Stimulated activated CD4-positive, alpha-beta T cell treated with anti-CD3 and anti-CD28 coated beads, Interleukin-1b, Interleukin-23, amount 100 ng/mL, for 1 hour (primary cell): Measurements from ENCODE around the gene ZNF45.
"Not testable (repeated sequence)": the region's sequence is repeated elsewhere in the genome, so short reads cannot be mapped to it uniquely, and the experiment has no call there.

Experiments used
- DNase-seq, 2 donors: peaks; one replicate each; pipeline ENCODE4 v3.0.0-alpha.2; 2020; ENCODE audit warnings: low read depth in 2 of 2

The ZNF45 gene

DNA sequence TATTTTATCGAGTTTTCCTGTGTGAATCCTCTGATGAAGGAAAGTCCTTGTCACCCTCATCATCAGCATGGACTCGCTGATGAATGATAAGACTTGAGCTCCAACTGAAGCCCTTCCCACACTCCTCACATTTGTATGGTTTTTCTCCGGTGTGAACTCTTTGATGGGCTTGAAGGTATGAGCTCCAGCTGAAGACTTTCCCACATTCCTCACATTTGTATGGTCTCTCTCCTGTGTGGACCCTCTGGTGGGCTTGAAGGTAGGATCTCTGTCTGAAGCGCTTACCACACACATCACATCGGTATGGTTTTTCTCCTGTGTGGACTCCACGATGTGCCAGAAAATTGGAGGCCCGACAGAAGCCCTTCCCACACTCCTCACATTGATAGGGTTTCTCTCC, 21.7 kb downstream of the ZNF45 start:
- DNase-seq = no peak

DNA sequence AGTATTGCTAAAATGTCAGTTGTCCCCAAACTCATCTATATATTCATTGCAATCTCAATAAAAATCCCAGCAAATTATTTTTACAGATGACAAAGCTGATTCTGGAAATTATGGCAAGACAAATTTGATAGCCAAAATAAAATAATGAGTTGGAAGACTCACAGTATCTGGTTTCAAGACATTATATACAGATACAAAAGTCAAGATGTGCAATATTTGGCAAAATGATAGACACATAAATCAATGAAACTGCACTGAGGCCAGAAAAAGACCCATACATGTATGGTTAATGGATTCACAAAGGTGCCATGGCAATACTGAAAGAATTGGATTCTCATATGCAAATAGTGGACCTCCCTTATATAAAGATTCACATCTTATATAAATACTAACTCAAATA, 24.2 kb downstream of the ZNF45 start:
- DNase-seq = no peak

GRCh38 chr19:43908659-43909058, 26.4 kb downstream of the ZNF45 start:
- no peak for DNase-seq

DNA sequence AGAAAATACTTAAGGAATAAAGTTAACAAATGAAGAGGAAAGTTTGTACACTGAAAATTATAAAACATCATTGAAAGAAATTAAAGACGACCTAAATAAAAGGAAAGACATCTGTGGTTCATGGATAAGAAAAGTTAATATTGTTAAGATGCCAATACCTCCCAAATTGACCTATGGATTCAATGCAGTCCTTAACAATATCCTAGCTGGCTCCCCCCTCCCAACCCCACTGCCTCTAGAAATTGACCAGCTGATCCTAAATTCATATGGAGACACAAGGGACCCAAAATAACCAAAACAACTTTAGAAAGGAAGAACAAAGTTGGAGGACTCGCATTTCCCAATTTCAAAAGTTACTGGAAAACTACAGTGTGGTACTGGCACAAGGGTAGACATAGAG, 28.3 kb downstream of the ZNF45 start:
- no peak for DNase-seq

DNA sequence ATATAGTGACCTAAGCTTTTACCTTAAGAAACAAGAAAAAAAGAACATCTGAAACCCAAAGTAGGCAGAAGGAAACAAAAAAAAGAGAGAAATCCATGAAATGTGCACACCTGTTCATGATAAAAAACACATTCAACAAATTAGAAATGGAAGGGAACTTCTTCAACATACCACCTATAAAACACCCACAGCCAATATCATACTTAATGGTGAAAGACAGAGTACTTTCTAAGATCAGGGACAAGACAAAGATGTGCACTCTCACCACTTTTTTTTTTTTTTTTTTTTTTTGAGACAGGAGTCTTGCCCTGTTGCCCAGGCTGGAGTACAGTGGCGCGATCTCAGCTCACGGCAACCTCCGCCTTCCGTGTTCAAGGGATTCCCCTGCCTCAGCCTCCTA, 29.2 kb downstream of the ZNF45 start:
- DNase-seq = no peak

- no peak for DNase-seq
Observed at GRCh38 chr19:43902399-43902798, 32.7 kb downstream of the ZNF45 start.

GRCh38 chr19:43901395-43902390, 33.4 kb downstream of the ZNF45 start:
- DNase-seq = peak in 1 of 2 donors; percentile 48

DNA sequence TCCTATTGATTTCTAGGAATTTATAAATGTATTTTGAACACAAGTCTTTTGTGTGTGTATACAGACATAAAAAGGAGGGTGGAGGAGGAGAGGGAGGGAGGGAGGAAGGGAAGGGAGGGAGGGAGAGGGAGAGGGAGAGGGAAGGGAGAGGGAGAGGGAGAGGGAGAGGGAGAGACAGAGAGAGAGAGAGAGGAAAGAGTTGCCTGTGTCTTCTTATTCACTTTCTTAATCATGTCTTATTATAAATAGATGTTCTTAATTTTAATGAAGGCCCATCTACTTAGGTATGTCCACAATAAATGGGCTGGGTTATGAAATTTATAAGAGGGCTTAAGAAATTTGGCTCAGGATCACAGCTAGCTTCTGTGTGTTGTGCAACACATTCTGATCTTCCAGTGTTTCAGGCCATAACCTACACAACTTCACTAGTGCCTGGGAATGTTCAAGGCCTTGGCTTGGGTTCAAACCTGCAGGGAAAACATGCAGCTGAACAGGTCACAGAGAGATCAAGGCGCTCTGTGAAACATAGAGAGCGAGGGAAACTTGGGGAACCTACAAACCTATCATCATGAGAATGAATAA, 39.3 kb downstream of the ZNF45 start:
- DNase-seq = no peak

DNA sequence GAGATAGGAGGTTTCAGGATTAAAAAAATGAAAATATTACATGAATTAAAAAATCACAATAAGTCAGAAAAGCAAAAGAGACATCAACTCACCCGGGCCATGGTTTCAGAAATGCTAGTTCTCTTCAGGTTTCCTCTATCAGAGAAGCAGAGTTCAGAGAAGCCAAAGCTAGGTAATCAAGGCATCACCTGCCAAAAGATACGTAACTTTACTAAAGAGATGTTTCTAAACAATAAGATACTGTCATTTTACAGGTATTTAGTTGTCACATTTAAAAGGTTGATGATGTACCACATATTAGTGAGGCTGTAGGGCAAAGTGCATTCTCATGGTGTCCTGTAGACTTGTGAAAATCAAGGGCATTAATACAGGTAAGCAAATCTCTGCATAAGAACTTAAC, 51.2 kb downstream of the ZNF45 start, which contains the start of gene ZNF404:
Gene ZNF404, minus strand, starts transcription at position 101 of the 400 bp plus-strand sequence.
- DNase-seq = no peak

DNA sequence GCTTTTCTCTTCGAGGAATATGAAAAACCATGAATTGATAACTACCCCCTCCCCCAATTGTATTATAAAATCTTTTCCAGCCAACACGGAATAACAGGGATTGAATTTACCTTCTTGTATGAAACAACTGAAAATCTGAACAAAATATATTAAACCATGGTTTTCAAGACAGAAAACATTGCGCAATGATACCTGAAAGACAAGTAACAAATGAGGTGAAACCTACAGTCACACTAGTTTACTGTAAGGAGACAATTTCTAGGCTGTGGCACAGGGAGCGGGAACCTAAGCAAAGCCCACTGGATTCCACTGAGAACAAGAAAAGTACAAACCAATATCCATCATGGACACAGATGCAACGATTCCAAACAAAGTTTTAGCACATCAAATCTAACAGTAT, 54.6 kb downstream of the ZNF45 start:
- no peak for DNase-seq

- no peak for DNase-seq
Observed at GRCh38 chr19:43872547-43873336, 62.3 kb downstream of the ZNF45 start.

- not testable (repeated sequence) for DNase-seq
Observed at GRCh38 chr19:43866923-43867322, 68.2 kb downstream of the ZNF45 start.
